ENCODE data around the gene PPP3CA. TPM values are rescaled to one million over a fixed set of nuclear protein-coding genes. Genes with fewer than 3 reads are reported as not detected.

Gene PPP3CA
- total RNA-seq, 2 donors from 2014 or later, result 14.6 to 20.5 TPM

- Mint-ChIP-seq H3K36me3 (ENCODE audit: low read depth) (no peaks in the 10 kb centered on the region), H3K4me3 (no peak overlapping the region), H3K9me3 (no peaks in the 10 kb centered on the region), H3K27ac (no peak overlapping the region), H3K27me3 (no peaks in the 10 kb centered on the region), H3K4me1 (peaks cover 5% of the 10 kb centered on the region)
- ATAC-seq (replicated peaks), result no peak
Measured at GRCh38 chr4:101315041-101315440, 32.3 kb downstream of the PPP3CA start.

GRCh38 chr4:101309925-101310324 lies 37.4 kb downstream of the PPP3CA start:
- H3K4me3 Mint-ChIP-seq, result no peak overlapping the region
- H3K36me3 Mint-ChIP-seq (ENCODE audit: low read depth), result no peaks in the 10 kb centered on the region

GRCh38 chr4:101307899-101308298 lies 39.4 kb downstream of the PPP3CA start:
- Mint-ChIP-seq H3K4me1 (peaks cover 12% of the 10 kb centered on the region), H3K27ac (no peak overlapping the region), H3K9me3 (no peaks in the 10 kb centered on the region), H3K36me3 (ENCODE audit: low read depth) (no peaks in the 10 kb centered on the region), H3K27me3 (no peaks in the 10 kb centered on the region), H3K4me3 (no peak overlapping the region)
- ATAC-seq (replicated peaks), result no peak

More at GRCh38 chr4:101309925-101310324, 37.4 kb downstream of the PPP3CA start:
- H3K27ac Mint-ChIP-seq, result no peak overlapping the region
- peaks cover 15% of the 10 kb centered on the region for H3K4me1 Mint-ChIP-seq
- H3K9me3 Mint-ChIP-seq, result no peaks in the 10 kb centered on the region
- no peaks in the 10 kb centered on the region for H3K27me3 Mint-ChIP-seq
- ATAC-seq (replicated peaks), result no peak

DNA sequence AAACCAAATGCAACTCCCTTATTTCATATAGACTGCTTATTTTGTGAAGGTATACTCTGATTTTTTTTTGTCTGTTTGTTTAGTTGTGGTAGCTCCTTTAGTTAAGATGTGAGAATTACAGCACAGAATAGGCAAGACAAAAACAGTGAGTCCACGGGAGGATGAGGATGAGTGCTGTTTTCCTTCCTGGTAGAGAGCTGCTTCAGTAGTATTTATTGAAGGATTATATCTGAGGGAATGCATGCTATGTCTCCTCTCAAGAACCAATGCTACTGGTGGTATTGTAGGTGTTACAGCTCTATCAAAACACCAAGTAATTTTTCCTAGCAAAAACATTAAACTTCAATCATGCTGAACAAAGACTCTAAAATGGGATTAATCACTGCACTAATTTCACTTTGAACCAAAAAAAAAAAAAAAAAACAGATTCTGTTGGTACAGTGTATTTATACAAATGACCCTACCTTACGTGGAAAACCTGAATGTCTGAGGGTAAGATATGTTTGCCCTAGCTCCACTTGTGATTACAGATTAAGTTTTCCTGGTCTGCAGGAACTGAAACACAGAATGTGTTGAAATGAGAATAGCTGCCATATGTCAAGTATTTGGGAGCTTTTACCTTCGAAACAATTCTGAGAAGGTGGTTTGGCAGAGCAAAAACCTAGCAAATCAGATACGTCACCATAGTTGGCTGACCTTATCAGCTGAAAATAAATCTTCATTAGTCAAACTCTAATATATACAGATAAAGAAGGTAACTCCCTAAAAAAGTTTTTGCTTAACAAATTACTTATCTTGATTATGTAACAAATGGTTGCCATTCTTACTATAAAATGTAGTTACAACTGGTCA lies 40.3 kb downstream of the PPP3CA start:
- Mint-ChIP-seq H3K9me3 (no peaks in the 10 kb centered on the region), H3K36me3 (ENCODE audit: low read depth) (no peaks in the 10 kb centered on the region), H3K27me3 (no peaks in the 10 kb centered on the region), H3K4me1 (peaks cover 9% of the 10 kb centered on the region), H3K27ac (peak overlapping the region; percentile 12), H3K4me3 (peak overlapping the region; percentile 53)
- ATAC-seq (replicated peaks), result no peak

DNA sequence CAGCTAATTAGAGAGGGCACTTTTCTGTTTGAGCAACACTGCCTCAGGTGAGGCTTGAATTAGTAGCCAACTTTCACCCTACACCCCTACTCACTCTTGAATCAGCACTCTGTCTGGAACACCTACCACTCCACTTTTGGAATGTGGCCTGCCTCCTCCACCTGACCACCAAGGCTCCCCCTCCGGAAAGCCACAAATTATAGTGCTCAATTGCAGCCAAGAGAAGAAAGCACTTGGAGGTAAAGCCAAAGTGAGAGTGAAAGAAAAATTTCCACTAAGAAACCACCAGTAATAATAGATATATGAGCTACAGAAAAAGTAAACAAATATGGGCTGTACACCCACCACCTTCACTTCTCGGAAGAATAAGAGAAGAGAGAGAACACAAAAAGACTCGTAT lies 41.1 kb downstream of the PPP3CA start:
- H3K27me3 Mint-ChIP-seq, result no peaks in the 10 kb centered on the region
- H3K4me3 Mint-ChIP-seq, result peak overlapping the region; percentile 53
- no peaks in the 10 kb centered on the region for H3K36me3 Mint-ChIP-seq (ENCODE audit: low read depth)
- no peaks in the 10 kb centered on the region for H3K9me3 Mint-ChIP-seq
- ATAC-seq (replicated peaks), result peak; percentile 82
- H3K27ac Mint-ChIP-seq, result peak overlapping the region; percentile 12
- peaks cover 9% of the 10 kb centered on the region for H3K4me1 Mint-ChIP-seq

DNA sequence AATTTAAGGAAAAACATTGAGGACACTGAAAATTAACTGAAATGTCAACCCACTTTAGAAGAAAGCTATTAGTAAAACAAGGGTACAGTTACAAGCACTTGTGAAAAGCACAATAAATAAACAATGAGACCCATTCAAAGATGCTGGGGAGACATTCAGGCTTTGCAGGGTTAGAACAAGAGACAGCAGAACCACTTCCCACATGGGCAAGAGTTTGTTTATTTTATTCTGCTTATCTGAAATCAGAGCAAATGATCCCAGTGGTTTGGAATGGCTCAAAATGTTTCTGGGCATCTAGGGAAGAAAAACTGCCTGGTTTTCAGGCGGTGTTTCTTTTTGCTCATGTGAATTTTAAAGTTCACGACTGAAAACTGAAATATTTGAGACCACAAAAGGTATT lies 42.4 kb downstream of the PPP3CA start:
- no peak overlapping the region for H3K4me3 Mint-ChIP-seq
- peaks cover 9% of the 10 kb centered on the region for H3K4me1 Mint-ChIP-seq
- no peak overlapping the region for H3K27ac Mint-ChIP-seq
- ATAC-seq (replicated peaks), result no peak
- no peaks in the 10 kb centered on the region for H3K9me3 Mint-ChIP-seq
- H3K27me3 Mint-ChIP-seq, result no peaks in the 10 kb centered on the region
- H3K36me3 Mint-ChIP-seq (ENCODE audit: low read depth), result no peaks in the 10 kb centered on the region

DNA sequence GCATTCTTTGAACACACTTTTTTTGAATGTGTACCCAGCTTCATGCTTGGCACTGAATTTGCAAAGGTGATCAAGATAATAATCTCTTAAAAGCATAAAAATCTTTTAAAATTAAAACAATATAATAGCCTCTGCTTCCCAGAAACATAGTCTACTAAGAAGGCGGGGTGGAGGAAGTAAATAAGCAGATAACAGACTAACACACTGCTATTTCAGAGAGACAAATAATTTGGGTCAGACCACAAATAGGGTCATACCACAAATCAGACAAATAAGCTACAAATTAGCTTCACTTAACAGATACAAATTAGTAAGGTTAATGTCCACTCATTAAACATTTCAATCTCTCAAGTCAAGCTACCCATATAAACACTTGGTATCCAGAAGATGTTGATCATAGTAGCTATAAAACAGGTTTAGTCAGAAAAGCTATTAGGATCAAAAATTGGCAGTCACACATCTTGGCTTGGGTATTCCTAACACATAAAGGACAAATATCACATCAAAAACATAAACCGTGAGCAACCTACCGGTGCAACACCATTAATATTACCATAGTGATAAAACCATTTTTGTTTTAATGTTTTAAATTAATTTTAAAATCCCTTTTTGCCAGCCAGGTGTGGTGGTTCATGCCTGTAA lies 47.3 kb downstream of the PPP3CA start:
- Mint-ChIP-seq H3K36me3 (ENCODE audit: low read depth) (no peaks in the 10 kb centered on the region), H3K9me3 (no peaks in the 10 kb centered on the region), H3K4me1 (peaks cover 4% of the 10 kb centered on the region), H3K4me3 (no peak overlapping the region), H3K27me3 (no peaks in the 10 kb centered on the region), H3K27ac (no peak overlapping the region)
- ATAC-seq (replicated peaks), result no peak

DNA sequence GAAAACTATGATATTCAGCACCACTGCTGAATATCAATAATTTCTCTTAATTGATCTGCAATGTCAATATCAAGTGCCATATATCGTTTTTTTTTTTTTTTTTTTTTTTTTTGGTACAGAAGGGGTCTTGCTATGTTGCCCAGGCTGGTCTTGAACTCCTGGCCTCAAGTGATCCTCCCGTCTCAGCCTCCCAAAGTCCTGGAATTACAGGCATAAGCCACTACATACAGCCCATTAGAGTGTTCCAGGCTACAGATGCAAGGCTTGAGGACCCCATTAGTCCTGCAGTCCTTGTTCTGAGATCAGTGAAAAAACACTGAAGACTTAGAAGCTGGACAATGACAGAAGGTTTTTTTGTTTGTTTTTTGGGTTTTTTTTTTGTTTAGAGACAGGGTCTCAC lies 48.3 kb downstream of the PPP3CA start:
- Mint-ChIP-seq H3K36me3 (ENCODE audit: low read depth) (no peaks in the 10 kb centered on the region), H3K27ac (no peak overlapping the region), H3K27me3 (no peaks in the 10 kb centered on the region), H3K9me3 (no peaks in the 10 kb centered on the region), H3K4me1 (peaks cover 4% of the 10 kb centered on the region), H3K4me3 (no peak overlapping the region)
- ATAC-seq (replicated peaks), result no peak

GRCh38 chr4:101295691-101296090 lies 51.6 kb downstream of the PPP3CA start:
- peaks cover 5% of the 10 kb centered on the region for H3K9me3 Mint-ChIP-seq
- no peak for ATAC-seq (replicated peaks)
- no peak overlapping the region for H3K27ac Mint-ChIP-seq
- no peaks in the 10 kb centered on the region for H3K27me3 Mint-ChIP-seq
- H3K4me3 Mint-ChIP-seq, result no peak overlapping the region
- H3K4me1 Mint-ChIP-seq, result peaks cover 12% of the 10 kb centered on the region
- no peaks in the 10 kb centered on the region for H3K36me3 Mint-ChIP-seq (ENCODE audit: low read depth)

- no peak for ATAC-seq (replicated peaks)
- H3K4me3 Mint-ChIP-seq, result no peak overlapping the region
- peaks cover 5% of the 10 kb centered on the region for H3K9me3 Mint-ChIP-seq
- no peaks in the 10 kb centered on the region for H3K27me3 Mint-ChIP-seq
- peaks cover 13% of the 10 kb centered on the region for H3K4me1 Mint-ChIP-seq
- no peak overlapping the region for H3K27ac Mint-ChIP-seq
- no peaks in the 10 kb centered on the region for H3K36me3 Mint-ChIP-seq (ENCODE audit: low read depth)
Measured at GRCh38 chr4:101294597-101294996, 52.7 kb downstream of the PPP3CA start.

GRCh38 chr4:101292901-101293300 lies 54.4 kb downstream of the PPP3CA start:
- H3K27me3 Mint-ChIP-seq, result no peaks in the 10 kb centered on the region
- no peak overlapping the region for H3K27ac Mint-ChIP-seq
- H3K36me3 Mint-ChIP-seq (ENCODE audit: low read depth), result no peaks in the 10 kb centered on the region
- no peak overlapping the region for H3K4me3 Mint-ChIP-seq
- peaks cover 23% of the 10 kb centered on the region for H3K4me1 Mint-ChIP-seq
- peaks cover 5% of the 10 kb centered on the region for H3K9me3 Mint-ChIP-seq
- ATAC-seq (replicated peaks), result no peak

GRCh38 chr4:101292214-101292613 lies 55.1 kb downstream of the PPP3CA start:
- H3K36me3 Mint-ChIP-seq (ENCODE audit: low read depth), result no peaks in the 10 kb centered on the region
- no peaks in the 10 kb centered on the region for H3K27me3 Mint-ChIP-seq
- ATAC-seq (replicated peaks), result no peak
- H3K4me1 Mint-ChIP-seq, result peaks cover 24% of the 10 kb centered on the region
- H3K27ac Mint-ChIP-seq, result no peak overlapping the region
- no peak overlapping the region for H3K4me3 Mint-ChIP-seq
- H3K9me3 Mint-ChIP-seq, result peaks cover 5% of the 10 kb centered on the region

DNA sequence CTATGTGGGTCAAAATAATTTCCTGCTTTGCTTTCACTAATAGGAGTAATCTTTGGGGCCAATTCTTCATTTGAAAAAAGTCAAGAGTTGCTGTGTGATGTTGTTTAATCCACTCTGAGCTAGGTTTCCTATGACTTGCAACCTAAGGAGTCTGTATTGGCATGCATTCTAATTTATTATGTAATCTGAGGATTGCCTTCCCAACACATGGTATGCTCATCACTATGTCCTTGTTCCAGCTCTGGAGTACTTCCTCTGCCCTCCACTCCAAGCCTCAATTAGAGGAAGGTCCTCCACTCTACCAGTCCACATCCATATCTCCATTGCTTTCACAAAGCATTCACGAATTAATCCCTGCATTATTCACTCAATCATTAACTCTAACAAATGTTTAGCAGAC lies 56.1 kb downstream of the PPP3CA start:
- peaks cover 23% of the 10 kb centered on the region for H3K4me1 Mint-ChIP-seq
- peaks cover 5% of the 10 kb centered on the region for H3K9me3 Mint-ChIP-seq
- no peaks in the 10 kb centered on the region for H3K36me3 Mint-ChIP-seq (ENCODE audit: low read depth)

DNA sequence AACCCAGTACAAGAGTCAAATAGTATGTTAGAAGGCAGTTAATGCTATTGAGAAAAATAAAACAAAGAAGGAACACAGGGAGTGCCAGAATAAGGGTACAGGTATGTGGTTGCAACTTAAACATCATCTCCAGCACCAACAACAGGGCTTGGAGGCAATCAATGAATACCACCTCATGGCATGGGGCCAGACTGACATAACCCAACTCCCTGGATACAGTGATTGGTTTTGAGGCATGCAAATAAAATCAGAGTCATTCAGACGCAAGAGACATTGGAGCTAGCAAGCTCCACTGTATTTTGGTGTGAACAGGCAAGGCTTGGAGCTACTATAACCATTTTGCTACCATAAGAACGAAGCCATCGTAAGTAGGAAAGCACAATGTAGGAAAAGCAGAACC lies 56.7 kb downstream of the PPP3CA start:
- Mint-ChIP-seq H3K4me1 (peaks cover 23% of the 10 kb centered on the region), H3K27ac (no peak overlapping the region), H3K9me3 (peaks cover 5% of the 10 kb centered on the region), H3K36me3 (ENCODE audit: low read depth) (no peaks in the 10 kb centered on the region), H3K4me3 (no peak overlapping the region), H3K27me3 (no peaks in the 10 kb centered on the region)
- no peak for ATAC-seq (replicated peaks)

More for the DNA sequence above, 56.1 kb downstream of the PPP3CA start:
- no peak for ATAC-seq (replicated peaks)
- no peak overlapping the region for H3K27ac Mint-ChIP-seq
- H3K4me3 Mint-ChIP-seq, result no peak overlapping the region
- H3K27me3 Mint-ChIP-seq, result no peaks in the 10 kb centered on the region

DNA sequence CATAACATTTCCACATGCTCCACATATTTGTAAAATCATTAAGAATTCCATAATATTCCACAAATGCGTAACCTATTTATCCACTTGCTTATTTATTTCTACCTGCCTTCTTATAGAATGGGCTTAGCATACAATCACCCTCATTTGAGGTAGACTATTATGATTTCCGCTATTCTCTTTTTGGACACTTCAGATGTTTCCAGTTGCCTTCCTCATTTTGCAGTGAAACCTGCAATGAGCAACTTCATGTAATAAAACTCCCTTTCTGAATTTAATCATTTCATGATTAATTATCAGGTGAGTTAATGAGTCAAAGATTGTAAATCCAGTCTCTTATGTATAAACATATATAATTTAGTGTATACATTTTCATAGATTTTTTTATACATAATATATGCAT lies 58.0 kb downstream of the PPP3CA start:
- Mint-ChIP-seq H3K9me3 (peaks cover 5% of the 10 kb centered on the region), H3K4me1 (peaks cover 29% of the 10 kb centered on the region), H3K36me3 (ENCODE audit: low read depth) (no peaks in the 10 kb centered on the region), H3K4me3 (no peak overlapping the region), H3K27ac (no peak overlapping the region), H3K27me3 (no peaks in the 10 kb centered on the region)
- ATAC-seq (replicated peaks), result no peak
